Transverse colon (tissue), 4 donors: ENCODE results near the gene DLG2. TPM values are rescaled to one million over a fixed set of nuclear protein-coding genes. Genes with fewer than 3 reads are reported as not detected.

ENCODE experiments used
- DNase-seq: peaks from one replicate; pipeline ENCODE4 v3.0.0-alpha.2; 2019
- H3K27ac ChIP-seq, 4 donors: fragments of 200-600 bp; sonication (generic); 2 replicates each; pipeline ENCODE4 v1.5.1; 2016 to 2018; ENCODE audit warnings: inconsistent platforms in 4 of 4
- H3K27me3 ChIP-seq: fragments of 200-600 bp; sonication (generic); 2 replicates; pipeline ENCODE4 v1.5.1; 2017; ENCODE audit warnings: inconsistent platforms
- H3K36me3 ChIP-seq, 4 donors: fragments of 200-600 bp; sonication (generic); 2 replicates each; pipeline ENCODE4 v1.5.1; 2017 to 2019; ENCODE audit warnings: inconsistent platforms in 4 of 4
- H3K4me1 ChIP-seq, 4 donors: fragments of 200-600 bp; sonication (generic); 2 replicates each; pipeline ENCODE4 v1.5.1; 2017 to 2020; ENCODE audit warnings: inconsistent platforms in 4 of 4
- H3K4me3 ChIP-seq, 4 donors: fragments of 200-600 bp; sonication (generic); 1 replicate in 1 of 4; 2 replicates in 3 of 4; pipeline versions ENCODE4 v1.5.1 to v1.6.1; 2017 to 2019; ENCODE audit warnings: inconsistent platforms in 4 of 4
- H3K9me3 ChIP-seq, 2 donors: fragments of 200-600 bp; sonication (generic); 2 replicates each; pipeline ENCODE4 v1.5.1; 2017 to 2019; ENCODE audit warnings: inconsistent platforms in 2 of 2
- EP300 ChIP-seq: sonication (generic); formaldehyde crosslinking; IDR thresholded peaks from one replicate; pipeline ENCODE4 v1.6.1; 2017; ENCODE audit warnings: antibody characterized with exemption, low read depth
- POLR2A ChIP-seq: fragments of 450-650 bp; IDR thresholded peaks from one replicate; pipeline ENCODE4 v1.6.1; 2016; ENCODE audit warnings: antibody characterized with exemption, mild to moderate bottlenecking, moderate library complexity
- POLR2AphosphoS5 ChIP-seq, 3 donors: sonication (generic); formaldehyde crosslinking; IDR thresholded peaks; one replicate each; pipeline ENCODE4 v1.6.1; 2016; ENCODE audit warnings: antibody characterized with exemption in 3 of 3
- WGBS, 2 donors: methylation state at CpG; one replicate each; pipeline ENCODE4 v1.1.5; 2018; ENCODE audit warnings: low coverage in 1 of 2; 5-methylcytosine and 5-hydroxymethylcytosine counted together
- in situ Hi-C, 4 donors: fragments of 200-750 bp; cut with MboI; loops; one replicate each; pipeline versions ENCODE4 v1.15.0 to v1.15.1; 2017; ENCODE audit warnings: low sequenced_read_pairs in 3 of 4, low pct_ligation_motif_present in 1 of 4, low pct_unique_long_range_greater_than_20kb in 1 of 4
- intact Hi-C: fragments of 100-400 bp; cut with DNase I; formaldehyde crosslinking; loops from one replicate; pipeline ENCODE4 v1.15.1; 2023; ENCODE audit warnings: low total_unique reads
- total RNA-seq, 4 donors: library from RNA; depleted of rRNA; stranded (reverse); fragments of >200 nt; gene quantifications; one replicate each; pipeline ENCODE4 v1.1.0, GENCODE V29; 2016
- TF ChIP-seq, protein P1 (sequence below), 5 experiments: fragments of 200-600 bp in 3 of 5; fragments of 450-650 bp in 2 of 5; sonication (generic) in 3 of 5; IDR thresholded peaks; 1 replicate in 2 of 5; 2 replicates in 3 of 5; pipeline ENCODE4 v1.5.1; 2016 to 2017; ENCODE audit warnings: antibody characterized with exemption in 5 of 5, inconsistent platforms in 3 of 5, mild to moderate bottlenecking in 2 of 5, moderate library complexity in 1 of 5

Gene DLG2
- total RNA-seq, 4 donors from 2014 or later: 1.9 to 28.3 (median 3.7) TPM

DNA sequence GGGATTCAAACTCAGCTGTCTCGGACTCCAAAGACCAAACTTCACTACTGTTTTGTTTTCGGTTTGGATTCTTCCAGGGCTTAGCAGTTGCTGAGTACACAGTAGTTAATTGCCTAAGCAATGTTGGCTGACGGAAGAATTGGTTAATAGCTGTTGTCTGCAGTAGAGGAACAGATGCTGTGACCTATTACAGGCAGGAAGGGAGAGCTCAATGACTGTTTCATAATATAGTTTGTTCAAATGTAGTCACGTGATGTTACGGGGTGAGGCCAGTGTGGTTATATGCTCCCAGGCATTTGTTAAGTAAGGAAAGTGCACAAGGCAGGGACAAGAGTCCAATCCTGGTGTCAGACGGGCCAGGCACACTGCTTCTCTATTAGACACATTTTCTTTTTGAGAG lies 2118.3 kb downstream of the DLG2 start:
- intact Hi-C loops: no loop called here
- no peak overlapping the region for H3K27ac ChIP-seq

DNA sequence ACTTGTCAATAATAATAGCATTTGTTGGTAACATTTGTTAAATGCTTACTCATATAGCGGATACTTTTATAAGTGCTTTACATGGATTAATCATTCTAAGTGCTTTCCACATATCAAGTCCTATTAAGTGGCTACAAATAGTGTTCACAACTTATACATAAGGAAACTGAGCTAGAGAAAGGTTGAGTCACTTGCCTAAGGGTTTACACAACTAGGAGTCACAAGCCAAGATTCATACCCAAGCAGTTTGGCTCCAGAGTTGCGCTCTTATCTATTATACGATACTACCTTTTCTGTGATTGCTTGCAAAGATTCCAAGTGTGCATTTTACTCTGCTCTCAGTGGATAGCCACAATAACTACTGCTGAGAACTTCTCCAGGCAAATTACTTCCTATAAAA lies 2125.1 kb downstream of the DLG2 start:
- H3K9me3 ChIP-seq: no peaks in the 10 kb centered on the region
- no peaks in the 10 kb centered on the region for H3K4me1 ChIP-seq
- no peaks in the 10 kb centered on the region for H3K27me3 ChIP-seq
- intact Hi-C loops (no loop called here), in situ Hi-C loops (no loop called here)
- no peaks in the 10 kb centered on the region for H3K36me3 ChIP-seq
- 83 to 100% methylated on average over 1 to 3 of the region's 3 CpGs for WGBS, 2 donors
- H3K27ac ChIP-seq: no peak overlapping the region
- TF ChIP-seq POLR2A: no peak
- TF ChIP-seq EP300: no peak
- TF ChIP-seq, protein P1, sequence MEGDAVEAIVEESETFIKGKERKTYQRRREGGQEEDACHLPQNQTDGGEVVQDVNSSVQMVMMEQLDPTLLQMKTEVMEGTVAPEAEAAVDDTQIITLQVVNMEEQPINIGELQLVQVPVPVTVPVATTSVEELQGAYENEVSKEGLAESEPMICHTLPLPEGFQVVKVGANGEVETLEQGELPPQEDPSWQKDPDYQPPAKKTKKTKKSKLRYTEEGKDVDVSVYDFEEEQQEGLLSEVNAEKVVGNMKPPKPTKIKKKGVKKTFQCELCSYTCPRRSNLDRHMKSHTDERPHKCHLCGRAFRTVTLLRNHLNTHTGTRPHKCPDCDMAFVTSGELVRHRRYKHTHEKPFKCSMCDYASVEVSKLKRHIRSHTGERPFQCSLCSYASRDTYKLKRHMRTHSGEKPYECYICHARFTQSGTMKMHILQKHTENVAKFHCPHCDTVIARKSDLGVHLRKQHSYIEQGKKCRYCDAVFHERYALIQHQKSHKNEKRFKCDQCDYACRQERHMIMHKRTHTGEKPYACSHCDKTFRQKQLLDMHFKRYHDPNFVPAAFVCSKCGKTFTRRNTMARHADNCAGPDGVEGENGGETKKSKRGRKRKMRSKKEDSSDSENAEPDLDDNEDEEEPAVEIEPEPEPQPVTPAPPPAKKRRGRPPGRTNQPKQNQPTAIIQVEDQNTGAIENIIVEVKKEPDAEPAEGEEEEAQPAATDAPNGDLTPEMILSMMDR (IDR thresholded peaks at IDR 0.05): no peak
- TF ChIP-seq POLR2AphosphoS5 (IDR thresholded peaks at IDR 0.05): no peak
- no peak for DNase-seq
- H3K4me3 ChIP-seq: no peak overlapping the region

More for the DNA sequence above, 2118.3 kb downstream of the DLG2 start:
- Histone ChIP-seq H3K4me1 (no peaks in the 10 kb centered on the region), H3K9me3 (no peaks in the 10 kb centered on the region), H3K4me3 (no peak overlapping the region), H3K36me3 (no peaks in the 10 kb centered on the region), H3K27me3 (no peaks in the 10 kb centered on the region)
- WGBS, 2 donors: 24 to 42% methylated on average over 5 to 6 of the region's 6 CpGs
- DNase-seq: peak; percentile 16
- in situ Hi-C loops: no loop called here
- TF ChIP-seq, protein P1 (IDR thresholded peaks at IDR 0.05): no peak
- no peak for TF ChIP-seq POLR2AphosphoS5 (IDR thresholded peaks at IDR 0.05)
- TF ChIP-seq EP300: no peak
- no peak for TF ChIP-seq POLR2A

DNA sequence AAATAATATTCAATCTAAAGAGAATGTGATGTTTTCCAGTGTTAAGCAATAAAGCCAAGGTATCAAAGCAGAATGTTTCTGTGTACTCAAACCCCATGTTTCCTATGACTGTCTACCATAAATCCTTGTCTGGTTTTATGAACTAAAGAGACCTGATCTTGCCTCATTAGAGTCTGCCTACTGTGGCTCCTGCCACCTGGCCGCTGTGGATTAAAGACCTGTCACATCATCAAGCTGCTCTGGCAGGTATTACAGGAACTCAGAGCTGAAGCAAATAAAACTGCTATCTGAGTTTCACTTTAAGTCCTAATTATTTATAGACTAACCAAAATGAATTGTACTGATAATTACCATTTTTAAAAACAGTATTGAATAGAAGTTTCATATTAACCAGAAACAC lies 2133.2 kb downstream of the DLG2 start:
- no peak for TF ChIP-seq POLR2A
- TF ChIP-seq POLR2AphosphoS5 (IDR thresholded peaks at IDR 0.05): no peak
- TF ChIP-seq, protein P1 (IDR thresholded peaks at IDR 0.05): no peak
- DNase-seq: no peak
- H3K4me3 ChIP-seq: no peak overlapping the region
- intact Hi-C loops (no loop called here), in situ Hi-C loops (no loop called here)
- no peaks in the 10 kb centered on the region for H3K9me3 ChIP-seq
- no peaks in the 10 kb centered on the region for H3K36me3 ChIP-seq
- WGBS, 2 donors: 62% methylated on average over 1 of the region's 1 CpG; no CpG with 5 or more reads in 1 of the 2 donors
- no peak overlapping the region for H3K27ac ChIP-seq
- H3K27me3 ChIP-seq: no peaks in the 10 kb centered on the region
- no peaks in the 10 kb centered on the region for H3K4me1 ChIP-seq

DNA sequence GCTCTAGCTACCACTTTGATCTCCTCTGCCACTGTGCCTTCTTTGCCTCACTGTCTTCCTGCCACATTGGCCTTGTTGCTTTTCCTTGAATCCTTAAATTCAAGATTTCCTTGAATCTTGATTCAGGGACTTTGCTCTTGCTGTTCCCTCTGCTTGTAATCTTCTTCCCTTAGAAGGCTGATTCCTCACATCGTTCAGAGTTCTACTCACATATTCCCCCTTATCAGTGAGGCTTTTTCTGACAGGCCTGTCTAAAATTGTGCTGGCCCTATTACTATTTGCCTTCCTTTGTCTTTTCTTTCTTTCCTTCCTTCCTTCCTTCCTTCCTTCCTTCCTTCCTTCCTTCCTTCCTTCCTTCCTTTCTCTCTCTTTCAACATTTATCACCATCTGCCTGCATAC lies 2134.1 kb downstream of the DLG2 start:
- Histone ChIP-seq H3K9me3 (no peaks in the 10 kb centered on the region), H3K4me1 (no peaks in the 10 kb centered on the region), H3K4me3 (no peak overlapping the region), H3K27me3 (no peaks in the 10 kb centered on the region), H3K36me3 (no peaks in the 10 kb centered on the region), H3K27ac (no peak overlapping the region)
- 80% methylated on average over 1 of the region's 1 CpG for WGBS, 2 donors
- DNase-seq: no peak
- in situ Hi-C loops: no loop called here
- intact Hi-C loops: no loop called here
- no peak for TF ChIP-seq POLR2AphosphoS5 (IDR thresholded peaks at IDR 0.05)
- TF ChIP-seq POLR2A: no peak
- no peak for TF ChIP-seq EP300
- TF ChIP-seq, protein P1 (IDR thresholded peaks at IDR 0.05): no peak
